Smooth muscle cell (in vitro differentiated cells): ENCODE measurements around the gene XPA. TPM values are rescaled to one million over a fixed set of nuclear protein-coding genes. Genes with fewer than 3 reads are reported as not detected.

Experiments
- DNase-seq: peaks from one replicate; lab custom pipeline; 2025; ENCODE audit not compliant: unreplicated experiment; lab: John Stamatoyannopoulos, UW
- H2AFZ ChIP-seq: fragments of 200-600 bp; sonication (generic); 2 replicates; pipeline ENCODE4 v1.6.0; 2016; ENCODE audit warnings: antibody characterized with exemption, low read depth, mild to moderate bottlenecking
- H3F3A ChIP-seq: fragments of 200-600 bp; sonication (generic); 2 replicates; pipeline ENCODE4 v1.6.0; 2017; ENCODE audit warnings: antibody characterized with exemption, low read depth
- H3K27ac ChIP-seq: fragments of 200-600 bp; sonication (generic); 2 replicates; pipeline ENCODE4 v1.5.1; 2016; ENCODE audit warnings: low read depth, mild to moderate bottlenecking
- H3K27me3 ChIP-seq: fragments of 200-600 bp; sonication (generic); 2 replicates; pipeline ENCODE4 v1.6.1; 2016; ENCODE audit warnings: low read depth, mild to moderate bottlenecking
- H3K36me3 ChIP-seq: fragments of 200-600 bp; sonication (generic); 2 replicates; pipeline ENCODE4 v1.5.1; 2016; ENCODE audit warnings: low read depth
- H3K4me1 ChIP-seq: fragments of 200-600 bp; sonication (generic); 2 replicates; pipeline ENCODE4 v1.5.1; 2016; ENCODE audit warnings: low read depth
- H3K4me2 ChIP-seq: fragments of 200-600 bp; sonication (generic); 2 replicates; pipeline ENCODE4 v1.6.0; 2016; ENCODE audit warnings: mild to moderate bottlenecking
- H3K4me3 ChIP-seq: fragments of 200-600 bp; sonication (generic); 2 replicates; pipeline ENCODE4 v1.5.1; 2016; ENCODE audit warnings: mild to moderate bottlenecking
- H3K79me2 ChIP-seq: fragments of 200-600 bp; sonication (generic); 2 replicates; pipeline ENCODE4 v1.6.0; 2016; ENCODE audit warnings: low read depth, mild to moderate bottlenecking
- H3K9ac ChIP-seq: fragments of 200-600 bp; sonication (generic); 2 replicates; pipeline ENCODE4 v1.6.0; 2016; ENCODE audit warnings: low read depth
- H3K9me3 ChIP-seq: fragments of 200-600 bp; sonication (generic); replicated peaks from 2 replicates; pipeline ENCODE4 v1.5.1; 2016; ENCODE audit warnings: low read depth
- H4K20me1 ChIP-seq: fragments of 200-600 bp; sonication (generic); 2 replicates; pipeline ENCODE4 v1.6.0; 2016; ENCODE audit warnings: low read depth
- WGBS: methylation state at CpG from one replicate; pipeline ENCODE4 v1.1.7; 2016; ENCODE audit warnings: low lambda C conversion rate; 5-methylcytosine and 5-hydroxymethylcytosine counted together
- polyA plus RNA-seq: library from polyadenylated mRNA; unstranded; fragments of >200 nt; fragmentation: Nextera tagmentation; extraction: Ambion mirVana; gene quantifications from 2 replicates; pipeline ENCODE4 v1.2.1, GENCODE V29; 2016
- total RNA-seq: library from RNA; depleted of rRNA; stranded (reverse); fragments of >200 nt; gene quantifications from 2 replicates; pipeline ENCODE4 v1.2.3, GENCODE V29; 2014
- TF ChIP-seq, protein P1 (sequence below): fragments of 200-600 bp; sonication (generic); IDR thresholded peaks from 2 replicates; pipeline ENCODE4 v1.5.1; 2017; ENCODE audit warnings: borderline replicate concordance, mild to moderate bottlenecking, antibody characterized with exemption; ENCODE audit not compliant: insufficient read depth, poor library complexity, severe bottlenecking

XPA gene
- total and polyA plus RNA-seq, 2 experiments from 2014 or later: 7.5 to 9.7 TPM

DNA sequence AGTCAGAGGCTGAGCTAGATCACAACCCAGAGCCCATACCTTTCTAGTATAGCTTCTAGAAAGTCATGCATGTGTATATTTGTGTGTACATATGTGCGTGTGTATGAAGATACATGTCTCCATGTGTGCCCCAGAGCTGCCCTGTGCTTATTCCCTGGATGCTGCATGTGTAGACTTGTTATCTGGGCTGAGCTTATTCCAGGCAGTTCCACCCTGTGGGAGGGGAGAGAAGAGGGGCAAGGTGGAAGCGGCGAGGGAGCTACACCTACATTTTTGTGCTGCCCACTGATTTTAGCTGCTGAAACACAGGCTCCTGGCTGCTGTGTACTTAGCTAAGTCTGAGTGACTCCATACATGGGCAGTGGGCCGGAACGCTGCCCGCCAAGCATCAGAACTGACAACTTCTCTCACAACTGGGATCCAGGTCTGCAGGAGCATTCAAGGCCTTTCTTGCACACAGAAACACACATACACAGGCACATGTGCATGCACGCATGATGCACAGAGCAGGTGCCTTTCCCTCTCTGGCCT lies 38.0 kb upstream of the XPA start:
- H4K20me1 ChIP-seq: no peaks in the 10 kb centered on the region
- no peak for DNase-seq
- WGBS: 92% methylated on average over 7 of the region's 7 CpGs
- H3K4me1 ChIP-seq: no peaks in the 10 kb centered on the region
- TF ChIP-seq, protein P1, sequence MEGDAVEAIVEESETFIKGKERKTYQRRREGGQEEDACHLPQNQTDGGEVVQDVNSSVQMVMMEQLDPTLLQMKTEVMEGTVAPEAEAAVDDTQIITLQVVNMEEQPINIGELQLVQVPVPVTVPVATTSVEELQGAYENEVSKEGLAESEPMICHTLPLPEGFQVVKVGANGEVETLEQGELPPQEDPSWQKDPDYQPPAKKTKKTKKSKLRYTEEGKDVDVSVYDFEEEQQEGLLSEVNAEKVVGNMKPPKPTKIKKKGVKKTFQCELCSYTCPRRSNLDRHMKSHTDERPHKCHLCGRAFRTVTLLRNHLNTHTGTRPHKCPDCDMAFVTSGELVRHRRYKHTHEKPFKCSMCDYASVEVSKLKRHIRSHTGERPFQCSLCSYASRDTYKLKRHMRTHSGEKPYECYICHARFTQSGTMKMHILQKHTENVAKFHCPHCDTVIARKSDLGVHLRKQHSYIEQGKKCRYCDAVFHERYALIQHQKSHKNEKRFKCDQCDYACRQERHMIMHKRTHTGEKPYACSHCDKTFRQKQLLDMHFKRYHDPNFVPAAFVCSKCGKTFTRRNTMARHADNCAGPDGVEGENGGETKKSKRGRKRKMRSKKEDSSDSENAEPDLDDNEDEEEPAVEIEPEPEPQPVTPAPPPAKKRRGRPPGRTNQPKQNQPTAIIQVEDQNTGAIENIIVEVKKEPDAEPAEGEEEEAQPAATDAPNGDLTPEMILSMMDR: no peak
- no peak overlapping the region for H3K9ac ChIP-seq
- no peaks in the 10 kb centered on the region for H3K27me3 ChIP-seq
- no peak overlapping the region for H3K4me3 ChIP-seq
- no peaks in the 10 kb centered on the region for H3K9me3 ChIP-seq
- no peak overlapping the region for H3K4me2 ChIP-seq
- no peak overlapping the region for H3K27ac ChIP-seq
- no peaks in the 10 kb centered on the region for H3K79me2 ChIP-seq
- H3F3A ChIP-seq: no peaks in the 10 kb centered on the region
- no peak overlapping the region for H2AFZ ChIP-seq
- H3K36me3 ChIP-seq: no peaks in the 10 kb centered on the region

DNA sequence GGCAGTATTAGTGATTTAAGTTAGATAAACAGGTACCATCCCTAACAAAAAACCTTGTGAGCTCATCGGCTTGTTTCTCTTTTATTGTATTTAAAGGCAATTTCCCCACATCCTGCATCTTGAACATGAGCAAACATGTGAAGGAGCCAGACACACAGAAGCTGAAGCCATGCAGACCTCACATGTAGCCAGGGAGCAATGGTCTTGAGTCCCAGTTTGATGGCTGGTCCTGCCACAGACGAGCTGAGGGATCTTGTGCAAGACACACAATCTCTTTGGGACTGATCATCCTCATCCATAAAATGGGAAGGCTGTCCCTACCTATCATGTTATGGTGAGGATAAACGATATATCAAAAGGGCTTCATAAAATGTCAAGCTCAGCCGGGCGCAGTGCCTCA lies 29.6 kb upstream of the XPA start:
- H3K36me3 ChIP-seq: no peaks in the 10 kb centered on the region
- no peaks in the 10 kb centered on the region for H3K9me3 ChIP-seq
- no peak for DNase-seq
- no peak overlapping the region for H3K27ac ChIP-seq
- H3K9ac ChIP-seq: no peak overlapping the region
- H3K79me2 ChIP-seq: no peaks in the 10 kb centered on the region
- 89% methylated on average over 5 of the region's 5 CpGs for WGBS
- no peaks in the 10 kb centered on the region for H3F3A ChIP-seq
- H3K27me3 ChIP-seq: peaks cover 35% of the 10 kb centered on the region
- TF ChIP-seq, protein P1: no peak
- H3K4me2 ChIP-seq: no peak overlapping the region
- no peaks in the 10 kb centered on the region for H4K20me1 ChIP-seq
- H3K4me3 ChIP-seq: no peak overlapping the region
- H2AFZ ChIP-seq: no peak overlapping the region
- H3K4me1 ChIP-seq: no peaks in the 10 kb centered on the region

DNA sequence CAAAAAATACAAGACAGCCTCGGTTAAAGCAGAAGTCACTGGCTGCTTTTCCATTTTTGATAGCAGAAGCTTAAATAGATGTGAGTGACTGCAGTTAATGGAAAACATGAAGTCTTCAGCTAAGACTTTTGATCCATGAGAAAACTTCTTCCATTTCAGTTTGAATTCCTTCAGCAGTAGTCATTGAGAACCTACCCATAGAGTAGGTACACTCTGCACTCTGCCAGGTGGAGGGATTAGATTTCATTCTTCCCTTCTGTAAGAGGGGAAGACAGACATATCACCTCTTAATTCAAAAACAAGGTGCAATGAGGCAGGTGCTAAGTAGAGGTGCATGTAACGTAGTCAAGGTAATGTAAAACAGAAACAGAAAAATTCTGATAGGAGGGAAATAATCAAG lies 26.7 kb upstream of the XPA start:
- H3K9ac ChIP-seq: no peak overlapping the region
- no peaks in the 10 kb centered on the region for H3K4me1 ChIP-seq
- WGBS: 83% methylated on average over 2 of the region's 2 CpGs
- TF ChIP-seq, protein P1: no peak
- DNase-seq: no peak
- H3K9me3 ChIP-seq: no peaks in the 10 kb centered on the region
- no peak overlapping the region for H3K27ac ChIP-seq
- peaks cover 35% of the 10 kb centered on the region for H3K27me3 ChIP-seq
- H3F3A ChIP-seq: no peaks in the 10 kb centered on the region
- no peaks in the 10 kb centered on the region for H3K79me2 ChIP-seq
- no peak overlapping the region for H3K4me3 ChIP-seq
- no peak overlapping the region for H3K4me2 ChIP-seq
- H2AFZ ChIP-seq: no peak overlapping the region
- no peaks in the 10 kb centered on the region for H4K20me1 ChIP-seq
- H3K36me3 ChIP-seq: no peaks in the 10 kb centered on the region

DNA sequence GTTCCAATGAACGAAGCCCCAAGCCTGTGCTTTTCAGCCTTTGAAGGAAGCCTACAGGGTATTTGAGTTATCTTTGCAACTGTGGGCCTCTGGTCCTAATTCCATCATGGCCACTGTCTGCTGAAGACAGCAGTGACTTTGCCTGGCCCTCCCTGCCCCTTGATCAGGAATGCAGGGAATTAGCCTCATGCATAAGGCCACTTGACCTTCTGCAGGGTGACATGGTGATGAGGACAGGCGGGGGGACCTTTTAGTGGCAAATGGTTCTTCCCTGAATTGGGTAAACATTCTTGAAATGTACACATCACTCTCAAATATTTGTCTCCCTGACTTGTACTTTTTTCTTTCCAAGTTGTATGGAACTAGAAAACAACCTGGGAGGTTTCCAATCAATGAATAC lies 25.2 kb upstream of the XPA start:
- Histone ChIP-seq H4K20me1 (no peaks in the 10 kb centered on the region), H3K9me3 (no peaks in the 10 kb centered on the region), H3K9ac (no peak overlapping the region), H3K4me3 (no peak overlapping the region), H3F3A (no peaks in the 10 kb centered on the region), H2AFZ (no peak overlapping the region), H3K4me2 (no peak overlapping the region), H3K27me3 (peaks cover 36% of the 10 kb centered on the region), H3K79me2 (no peaks in the 10 kb centered on the region), H3K36me3 (no peaks in the 10 kb centered on the region), H3K27ac (no peak overlapping the region), H3K4me1 (no peaks in the 10 kb centered on the region)
- TF ChIP-seq, protein P1: no peak
- WGBS: 52% methylated on average over 2 of the region's 2 CpGs
- no peak for DNase-seq
